Measurements from ENCODE around the gene AUTS2.

DNA sequence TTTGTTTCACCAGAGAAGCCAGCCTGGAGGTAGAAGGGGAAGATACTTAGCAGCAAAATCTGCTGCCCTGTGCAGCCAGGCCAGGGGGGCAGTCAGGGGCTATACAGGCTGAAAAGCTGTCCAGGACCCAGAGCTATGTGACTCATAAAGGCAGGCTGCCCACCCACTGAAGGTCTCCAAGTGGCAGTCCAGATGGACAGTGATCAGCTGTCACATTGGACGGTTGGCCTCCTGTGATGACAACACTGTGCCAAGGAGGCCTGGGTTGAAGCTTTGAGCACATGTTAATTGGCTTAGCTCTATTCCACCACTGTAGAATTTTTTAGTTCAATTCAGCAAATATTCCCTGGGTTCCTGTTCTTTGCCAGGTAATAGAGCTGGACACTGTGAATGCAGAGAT is 956.4 kb downstream of the AUTS2 start:
- TF ChIP-seq, protein P1, sequence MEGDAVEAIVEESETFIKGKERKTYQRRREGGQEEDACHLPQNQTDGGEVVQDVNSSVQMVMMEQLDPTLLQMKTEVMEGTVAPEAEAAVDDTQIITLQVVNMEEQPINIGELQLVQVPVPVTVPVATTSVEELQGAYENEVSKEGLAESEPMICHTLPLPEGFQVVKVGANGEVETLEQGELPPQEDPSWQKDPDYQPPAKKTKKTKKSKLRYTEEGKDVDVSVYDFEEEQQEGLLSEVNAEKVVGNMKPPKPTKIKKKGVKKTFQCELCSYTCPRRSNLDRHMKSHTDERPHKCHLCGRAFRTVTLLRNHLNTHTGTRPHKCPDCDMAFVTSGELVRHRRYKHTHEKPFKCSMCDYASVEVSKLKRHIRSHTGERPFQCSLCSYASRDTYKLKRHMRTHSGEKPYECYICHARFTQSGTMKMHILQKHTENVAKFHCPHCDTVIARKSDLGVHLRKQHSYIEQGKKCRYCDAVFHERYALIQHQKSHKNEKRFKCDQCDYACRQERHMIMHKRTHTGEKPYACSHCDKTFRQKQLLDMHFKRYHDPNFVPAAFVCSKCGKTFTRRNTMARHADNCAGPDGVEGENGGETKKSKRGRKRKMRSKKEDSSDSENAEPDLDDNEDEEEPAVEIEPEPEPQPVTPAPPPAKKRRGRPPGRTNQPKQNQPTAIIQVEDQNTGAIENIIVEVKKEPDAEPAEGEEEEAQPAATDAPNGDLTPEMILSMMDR (IDR thresholded peaks at IDR 0.05; ENCODE audit: insufficient read depth, low read length, poor library complexity, severe bottlenecking), result no peak
- TF ChIP-seq EZH2phosphoT487 (conservative IDR thresholded peaks at IDR 0.05; ENCODE audit: low read length), result no peak

Data from SU-DHL-6 (cell line).